Breast epithelium (tissue), 4 donors: Measurements from ENCODE around the gene PCARE. TPM values are rescaled to one million over a fixed set of nuclear protein-coding genes. Genes with fewer than 3 reads are reported as not detected.

Experiments used
- DNase-seq, 2 donors: peaks; one replicate each; pipeline ENCODE4 v3.0.0-alpha.2; 2019; ENCODE audit warnings: low spot score in 2 of 2
- H3K27ac ChIP-seq, 2 donors: fragments of 200-600 bp; sonication (generic) in 1 of 2; one replicate each; pipeline ENCODE4 v1.5.1; 2016 to 2019; ENCODE audit warnings: mild to moderate bottlenecking in 1 of 2
- H3K27me3 ChIP-seq, 2 donors: fragments of 200-600 bp; sonication (generic) in 1 of 2; one replicate each; pipeline versions ENCODE4 v1.5.1 to v1.6.0; 2017 to 2019; ENCODE audit warnings: control low read depth in 1 of 2, mild to moderate bottlenecking in 1 of 2
- H3K36me3 ChIP-seq: fragments of 200-600 bp; one replicate; pipeline ENCODE4 v1.5.1; 2019
- H3K4me1 ChIP-seq, 2 donors: fragments of 200-600 bp; sonication (generic); one replicate each; pipeline ENCODE4 v1.5.1; 2016 to 2019; ENCODE audit warnings: control low read depth in 1 of 2
- H3K4me3 ChIP-seq, 3 donors: fragments of 200-600 bp; sonication (generic); 1 replicate in 2 of 3; 2 replicates in 1 of 3; pipeline ENCODE4 v1.5.1; 2016 to 2019; ENCODE audit warnings: mild to moderate bottlenecking in 3 of 3, moderate library complexity in 2 of 3
- H3K9me3 ChIP-seq, 2 donors: fragments of 200-600 bp; sonication (generic) in 1 of 2; one replicate each; pipeline ENCODE4 v1.5.1; 2016 to 2019; ENCODE audit warnings: control low read depth in 1 of 2
- POLR2A ChIP-seq: fragments of 450-650 bp; IDR thresholded peaks from one replicate; pipeline ENCODE4 v1.6.1; 2016; ENCODE audit warnings: antibody characterized with exemption, mild to moderate bottlenecking, moderate library complexity
- POLR2AphosphoS5 ChIP-seq, 3 donors: sonication (generic); formaldehyde crosslinking; IDR thresholded peaks; one replicate each; pipeline ENCODE4 v1.6.1; 2017; ENCODE audit warnings: antibody characterized with exemption in 3 of 3
- intact Hi-C: fragments of 100-400 bp; cut with DNase I; formaldehyde crosslinking; loops from one replicate; pipeline ENCODE4 v1.15.1; 2023; ENCODE audit warnings: low total_unique reads
- total RNA-seq, 3 donors: library from RNA; depleted of rRNA; stranded (reverse); fragments of >200 nt; gene quantifications; one replicate each; pipeline ENCODE4 v1.1.0, GENCODE V29; 2016
- TF ChIP-seq, protein P1 (sequence below), 3 donors: fragments of 450-650 bp; IDR thresholded peaks; one replicate each; pipeline ENCODE4 v1.5.1; 2016 to 2017; ENCODE audit warnings: antibody characterized with exemption in 3 of 3, mild to moderate bottlenecking in 3 of 3, moderate library complexity in 3 of 3

Gene PCARE
- total RNA-seq, 3 donors from 2014 or later: not detected

GRCh38 chr2:29063056-29063455 lies 11.3 kb downstream of the PCARE start:
- TF ChIP-seq POLR2A (no peak), POLR2AphosphoS5 (IDR thresholded peaks at IDR 0.05) (no peak)
- TF ChIP-seq, protein P1, sequence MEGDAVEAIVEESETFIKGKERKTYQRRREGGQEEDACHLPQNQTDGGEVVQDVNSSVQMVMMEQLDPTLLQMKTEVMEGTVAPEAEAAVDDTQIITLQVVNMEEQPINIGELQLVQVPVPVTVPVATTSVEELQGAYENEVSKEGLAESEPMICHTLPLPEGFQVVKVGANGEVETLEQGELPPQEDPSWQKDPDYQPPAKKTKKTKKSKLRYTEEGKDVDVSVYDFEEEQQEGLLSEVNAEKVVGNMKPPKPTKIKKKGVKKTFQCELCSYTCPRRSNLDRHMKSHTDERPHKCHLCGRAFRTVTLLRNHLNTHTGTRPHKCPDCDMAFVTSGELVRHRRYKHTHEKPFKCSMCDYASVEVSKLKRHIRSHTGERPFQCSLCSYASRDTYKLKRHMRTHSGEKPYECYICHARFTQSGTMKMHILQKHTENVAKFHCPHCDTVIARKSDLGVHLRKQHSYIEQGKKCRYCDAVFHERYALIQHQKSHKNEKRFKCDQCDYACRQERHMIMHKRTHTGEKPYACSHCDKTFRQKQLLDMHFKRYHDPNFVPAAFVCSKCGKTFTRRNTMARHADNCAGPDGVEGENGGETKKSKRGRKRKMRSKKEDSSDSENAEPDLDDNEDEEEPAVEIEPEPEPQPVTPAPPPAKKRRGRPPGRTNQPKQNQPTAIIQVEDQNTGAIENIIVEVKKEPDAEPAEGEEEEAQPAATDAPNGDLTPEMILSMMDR (IDR thresholded peaks at IDR 0.05): no peak
- DNase-seq: peak in 1 of 2 donors; percentile 47
- Histone ChIP-seq H3K4me3 (peak overlapping the region in 1 of 3 donors; percentile 38), H3K9me3 (no peaks in the 10 kb centered on the region), H3K27me3 (no peaks in the 10 kb centered on the region), H3K36me3 (no peaks in the 10 kb centered on the region), H3K27ac (peak overlapping the region; percentile 76 to 87), H3K4me1 (peaks cover 4 to 15% of the 10 kb centered on the region in 2 donors)
- intact Hi-C loops: no loop called here

DNA sequence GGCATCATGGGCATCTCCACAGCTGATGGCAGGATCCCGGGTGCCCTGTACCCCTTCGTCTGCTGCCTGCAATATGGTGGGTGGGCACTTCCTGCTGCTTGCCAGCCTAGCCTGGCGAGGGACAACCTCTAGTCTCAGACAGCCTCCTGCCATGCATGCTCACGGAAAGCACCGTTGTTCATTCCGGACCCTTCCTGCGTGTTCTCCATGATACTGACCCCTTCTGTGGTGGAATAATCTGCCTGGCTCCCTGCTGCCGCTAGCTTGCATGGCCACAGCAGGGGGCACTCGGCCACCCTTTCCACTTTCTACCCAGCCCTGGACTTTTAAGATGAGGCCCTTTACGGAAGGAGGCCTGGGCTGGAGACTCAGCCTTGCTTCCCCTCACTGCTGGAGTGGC lies 12.0 kb downstream of the PCARE start:
- H3K4me1 ChIP-seq: peaks cover 4 to 15% of the 10 kb centered on the region in 2 donors
- no peaks in the 10 kb centered on the region for H3K27me3 ChIP-seq
- TF ChIP-seq POLR2A (no peak), POLR2AphosphoS5 (IDR thresholded peaks at IDR 0.05) (no peak)
- TF ChIP-seq, protein P1 (IDR thresholded peaks at IDR 0.05): no peak
- no peak overlapping the region for H3K4me3 ChIP-seq
- no peaks in the 10 kb centered on the region for H3K36me3 ChIP-seq
- intact Hi-C loops: no loop called here
- no peaks in the 10 kb centered on the region for H3K9me3 ChIP-seq
- DNase-seq: no peak
- H3K27ac ChIP-seq: peak overlapping the region; percentile 76 to 87

DNA sequence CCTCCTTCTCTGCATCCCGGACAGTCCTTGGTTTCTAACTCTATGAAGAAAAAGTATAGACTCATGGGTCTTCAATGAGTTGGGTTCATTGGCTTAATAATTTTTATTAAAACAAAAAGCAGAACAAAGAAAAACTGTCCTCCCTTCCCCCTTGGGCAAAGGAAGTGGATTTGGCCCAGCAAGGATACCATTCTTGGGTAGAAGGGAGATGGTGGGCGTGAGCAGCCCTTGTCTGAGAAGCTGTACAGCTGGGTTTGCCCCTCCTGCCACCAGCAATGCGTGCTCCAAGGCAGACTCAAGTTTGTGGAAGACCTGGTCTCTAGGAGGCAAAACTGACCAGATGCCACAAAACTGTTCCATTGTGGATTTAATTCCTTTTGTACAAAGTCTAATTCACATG lies 12.7 kb downstream of the PCARE start:
- DNase-seq: peak in 1 of 2 donors; percentile 9
- peak overlapping the region; percentile 76 to 87 for H3K27ac ChIP-seq
- intact Hi-C loops: no loop called here

DNA sequence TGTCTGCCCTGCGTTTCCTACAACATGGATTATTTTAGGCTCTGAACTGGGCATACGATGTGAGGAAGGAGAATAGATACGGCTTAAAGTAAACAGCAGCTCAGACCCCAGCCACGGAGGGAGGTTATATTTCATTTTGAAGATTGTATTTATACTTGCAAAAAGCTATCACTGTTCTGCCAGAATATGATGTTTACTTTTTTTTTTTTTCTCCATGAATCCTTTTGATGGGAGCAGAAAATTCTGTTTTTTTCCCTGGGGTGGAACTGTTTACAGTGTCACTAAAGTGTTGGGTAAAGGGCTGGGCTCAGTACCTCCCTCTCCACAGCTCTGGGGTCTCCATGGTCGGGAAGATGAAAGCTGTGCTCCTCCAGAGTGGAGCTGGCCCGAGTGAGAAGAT lies 13.1 kb downstream of the PCARE start:
- Histone ChIP-seq H3K27me3 (no peaks in the 10 kb centered on the region), H3K4me3 (no peak overlapping the region), H3K9me3 (no peaks in the 10 kb centered on the region), H3K4me1 (peaks cover 4 to 15% of the 10 kb centered on the region in 2 donors), H3K27ac (no peak overlapping the region), H3K36me3 (no peaks in the 10 kb centered on the region)
- intact Hi-C loops: no loop called here
- DNase-seq: peak in 1 of 2 donors; percentile 28
- TF ChIP-seq POLR2A (no peak), POLR2AphosphoS5 (IDR thresholded peaks at IDR 0.05) (no peak)
- TF ChIP-seq, protein P1 (IDR thresholded peaks at IDR 0.05): no peak

More for the DNA sequence above, 12.7 kb downstream of the PCARE start:
- Histone ChIP-seq H3K36me3 (no peaks in the 10 kb centered on the region), H3K27me3 (no peaks in the 10 kb centered on the region), H3K9me3 (no peaks in the 10 kb centered on the region), H3K4me3 (no peak overlapping the region), H3K4me1 (peaks cover 4 to 15% of the 10 kb centered on the region in 2 donors)
- no peak for TF ChIP-seq POLR2A
- no peak for TF ChIP-seq POLR2AphosphoS5 (IDR thresholded peaks at IDR 0.05)
- TF ChIP-seq, protein P1 (IDR thresholded peaks at IDR 0.05): no peak

GRCh38 chr2:29060441-29060840 lies 13.9 kb downstream of the PCARE start:
- H3K27ac ChIP-seq: no peak overlapping the region
- no peak overlapping the region for H3K4me3 ChIP-seq
- TF ChIP-seq, protein P1 (IDR thresholded peaks at IDR 0.05): no peak
- TF ChIP-seq POLR2AphosphoS5 (IDR thresholded peaks at IDR 0.05): no peak
- no peak for TF ChIP-seq POLR2A
- no peaks in the 10 kb centered on the region for H3K9me3 ChIP-seq
- H3K27me3 ChIP-seq: no peaks in the 10 kb centered on the region
- H3K4me1 ChIP-seq: peaks cover 3 to 11% of the 10 kb centered on the region in 2 donors
- no peaks in the 10 kb centered on the region for H3K36me3 ChIP-seq
- peak in 1 of 2 donors; percentile 7 for DNase-seq
- intact Hi-C loops: no loop called here
